ENCODE measurements around the gene GJD4.

- TF ChIP-seq CTCF (IDR thresholded peaks at IDR 0.05; ENCODE audit: low read depth, low read length, poor library complexity, severe bottlenecking) (no peak), EZH2phosphoT487 (IDR thresholded peaks at IDR 0.05; ENCODE audit: borderline replicate concordance, low read length) (no peak)
Measured at GRCh38 chr10:35559416-35559815, 45.7 kb upstream of the GJD4 start.
